Thymus (tissue), 11 donors: ENCODE data around the gene HOXA7. TPM values are rescaled to one million over a fixed set of nuclear protein-coding genes. Genes with fewer than 3 reads are reported as not detected.

Experiments
- DNase-seq, 9 donors: peaks; one replicate each; pipeline ENCODE4 v3.0.0-alpha.2; 2013; ENCODE audit warnings: low spot score in 9 of 9, low read depth in 6 of 9, missing footprints in 1 of 9
- H3K27ac ChIP-seq, 2 donors: one replicate each; pipeline ENCODE4 v1.5.1; 2013; ENCODE audit warnings: control low read depth in 1 of 2, low read depth in 1 of 2, low read length in 1 of 2, mild to moderate bottlenecking in 1 of 2, moderate library complexity in 1 of 2
- H3K27me3 ChIP-seq, 2 donors: one replicate each; pipeline ENCODE4 v1.5.1; 2013; ENCODE audit warnings: low read length in 1 of 2; ENCODE audit not compliant: control insufficient read depth in 2 of 2, insufficient read depth in 1 of 2
- H3K36me3 ChIP-seq, 2 donors: one replicate each; pipeline ENCODE4 v1.5.1; 2013; ENCODE audit warnings: low read length in 1 of 2, mild to moderate bottlenecking in 1 of 2, moderate library complexity in 1 of 2; ENCODE audit not compliant: control insufficient read depth in 2 of 2, insufficient read depth in 2 of 2
- H3K4me1 ChIP-seq, 2 donors: one replicate each; pipeline ENCODE4 v1.5.1; 2013; ENCODE audit warnings: low read length in 2 of 2; ENCODE audit not compliant: control insufficient read depth in 2 of 2, insufficient read depth in 2 of 2
- H3K4me3 ChIP-seq, 2 donors: one replicate each; pipeline ENCODE4 v1.5.1; 2013; ENCODE audit warnings: low read length in 2 of 2, control low read depth in 1 of 2, mild to moderate bottlenecking in 1 of 2
- H3K9me3 ChIP-seq, 2 donors: one replicate each; pipeline ENCODE4 v1.5.1; 2013; ENCODE audit warnings: low read length in 1 of 2, mild to moderate bottlenecking in 1 of 2; ENCODE audit not compliant: control insufficient read depth in 2 of 2, insufficient read depth in 1 of 2
- WGBS: extraction: QIAGEN DNeasy Blood & Tissue Kit; methylation state at CpG from one replicate; pipeline ENCODE4 v1.1.7; 2013; 5-methylcytosine and 5-hydroxymethylcytosine counted together
- polyA plus RNA-seq: library from polyadenylated mRNA; stranded (reverse); fragments of 200-250 nt; gene quantifications from one replicate; pipeline ENCODE4 v1.2.3, GENCODE V29; 2013
- total RNA-seq: library from RNA; stranded (reverse); fragments of 120-200 nt; gene quantifications from one replicate; pipeline ENCODE4 v1.2.4, GENCODE V29; 2013
- donor health status: healthy.

Gene HOXA7
- total and polyA plus RNA-seq, 2 donors, result 0.41 to 0.57 TPM

DNA sequence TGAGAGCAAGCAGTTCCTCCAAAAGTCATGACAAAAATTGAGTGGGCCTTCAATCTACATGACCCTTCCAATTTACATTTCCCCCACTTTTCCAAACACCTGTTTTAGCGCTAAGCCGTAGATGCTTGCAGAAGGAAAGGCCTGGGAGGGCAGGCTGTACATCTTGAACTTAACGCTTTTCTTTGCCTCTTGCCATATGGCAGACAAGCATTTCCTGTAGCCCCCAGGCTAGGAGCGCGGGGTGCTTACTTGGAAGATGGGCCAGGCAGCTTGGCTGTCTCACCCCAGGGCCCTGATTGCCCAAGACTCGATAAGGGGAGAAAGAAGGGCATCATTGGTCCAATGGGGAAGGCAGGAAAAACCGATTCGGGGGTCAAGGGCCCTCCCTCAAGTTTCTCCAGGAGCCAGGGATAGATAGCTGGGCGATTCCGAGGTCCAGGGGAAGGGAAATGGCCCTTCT lies 15.9 kb upstream of the HOXA7 start:
- H3K4me1 ChIP-seq, result peaks cover 30 to 43% of the 10 kb centered on the region in 2 donors
- H3K27me3 ChIP-seq, result peaks cover 43 to 100% of the 10 kb centered on the region in 2 donors
- WGBS, result 2% methylated on average over 10 of the region's 10 CpGs
- peak overlapping the region in 1 of 2 donors; percentile 73 for H3K4me3 ChIP-seq
- no peak for DNase-seq
- no peak overlapping the region for H3K27ac ChIP-seq
- H3K9me3 ChIP-seq, result peaks cover 0 to 10% of the 10 kb centered on the region in 2 donors
- H3K36me3 ChIP-seq, result no peaks in the 10 kb centered on the region

DNA sequence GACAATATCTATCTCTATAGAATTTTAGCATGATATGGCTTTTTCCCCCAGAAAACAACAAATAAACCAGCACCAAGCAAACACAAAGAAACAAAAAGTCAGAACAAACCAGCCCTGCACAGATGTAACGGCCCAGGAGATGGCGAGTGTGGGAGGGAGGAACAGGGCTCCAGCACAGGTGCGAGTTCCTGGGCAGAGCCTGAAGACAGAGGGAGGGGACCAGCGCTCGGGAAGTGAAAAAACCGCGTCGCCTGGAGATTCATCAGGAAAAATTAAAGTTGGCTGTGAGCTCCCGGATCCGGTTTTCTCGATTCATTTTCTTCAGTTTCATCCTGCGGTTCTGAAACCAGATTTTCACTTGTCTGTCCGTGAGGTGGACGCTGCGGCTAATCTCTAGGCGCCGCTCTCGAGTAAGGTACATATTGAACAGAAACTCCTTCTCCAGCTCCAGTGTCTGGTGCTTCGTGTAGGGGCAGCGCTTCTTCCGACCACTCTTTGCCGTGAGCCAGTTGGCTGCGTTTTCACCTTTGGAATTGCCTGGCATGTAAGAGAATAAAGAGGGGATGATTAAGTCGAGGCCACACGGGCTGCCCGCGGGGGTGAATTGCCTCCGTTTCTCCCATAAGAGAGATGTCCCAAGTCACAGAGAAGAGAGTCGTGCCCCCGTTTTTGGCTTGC lies 15.3 kb upstream of the HOXA7 start:
- WGBS, result 2% methylated on average over 30 of the region's 30 CpGs
- H3K9me3 ChIP-seq, result peaks cover 0 to 14% of the 10 kb centered on the region in 2 donors
- H3K36me3 ChIP-seq, result no peaks in the 10 kb centered on the region
- H3K27ac ChIP-seq, result peak overlapping the region in 1 of 2 donors; percentile 9
- peak overlapping the region in 1 of 2 donors; percentile 73 for H3K4me3 ChIP-seq
- peaks cover 35 to 48% of the 10 kb centered on the region in 2 donors for H3K4me1 ChIP-seq
- H3K27me3 ChIP-seq, result peaks cover 43 to 100% of the 10 kb centered on the region in 2 donors
- no peak for DNase-seq

DNA sequence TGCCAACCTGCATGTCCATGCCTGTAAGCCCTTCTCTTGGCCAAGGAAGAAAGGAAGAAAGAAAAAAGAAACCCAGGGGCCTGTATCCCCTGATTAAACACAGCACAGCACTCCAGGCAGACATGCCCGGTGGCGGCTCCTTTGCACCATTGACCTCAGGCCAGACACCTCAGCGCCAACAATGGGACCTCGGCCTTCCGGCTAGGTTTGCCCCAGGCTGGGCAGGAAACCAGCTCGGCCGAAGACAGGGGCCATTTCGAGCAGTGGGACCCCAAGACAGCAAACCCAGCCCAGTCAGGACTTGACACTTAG lies 14.8 kb upstream of the HOXA7 start:
- H3K4me1 ChIP-seq, result peaks cover 40 to 53% of the 10 kb centered on the region in 2 donors
- peaks cover 47 to 100% of the 10 kb centered on the region in 2 donors for H3K27me3 ChIP-seq
- peak overlapping the region in 1 of 2 donors; percentile 9 for H3K27ac ChIP-seq
- H3K9me3 ChIP-seq, result peaks cover 0 to 19% of the 10 kb centered on the region in 2 donors
- DNase-seq, result no peak
- peak overlapping the region in 1 of 2 donors; percentile 73 for H3K4me3 ChIP-seq
- WGBS, result 5% methylated on average over 8 of the region's 8 CpGs
- no peaks in the 10 kb centered on the region for H3K36me3 ChIP-seq

DNA sequence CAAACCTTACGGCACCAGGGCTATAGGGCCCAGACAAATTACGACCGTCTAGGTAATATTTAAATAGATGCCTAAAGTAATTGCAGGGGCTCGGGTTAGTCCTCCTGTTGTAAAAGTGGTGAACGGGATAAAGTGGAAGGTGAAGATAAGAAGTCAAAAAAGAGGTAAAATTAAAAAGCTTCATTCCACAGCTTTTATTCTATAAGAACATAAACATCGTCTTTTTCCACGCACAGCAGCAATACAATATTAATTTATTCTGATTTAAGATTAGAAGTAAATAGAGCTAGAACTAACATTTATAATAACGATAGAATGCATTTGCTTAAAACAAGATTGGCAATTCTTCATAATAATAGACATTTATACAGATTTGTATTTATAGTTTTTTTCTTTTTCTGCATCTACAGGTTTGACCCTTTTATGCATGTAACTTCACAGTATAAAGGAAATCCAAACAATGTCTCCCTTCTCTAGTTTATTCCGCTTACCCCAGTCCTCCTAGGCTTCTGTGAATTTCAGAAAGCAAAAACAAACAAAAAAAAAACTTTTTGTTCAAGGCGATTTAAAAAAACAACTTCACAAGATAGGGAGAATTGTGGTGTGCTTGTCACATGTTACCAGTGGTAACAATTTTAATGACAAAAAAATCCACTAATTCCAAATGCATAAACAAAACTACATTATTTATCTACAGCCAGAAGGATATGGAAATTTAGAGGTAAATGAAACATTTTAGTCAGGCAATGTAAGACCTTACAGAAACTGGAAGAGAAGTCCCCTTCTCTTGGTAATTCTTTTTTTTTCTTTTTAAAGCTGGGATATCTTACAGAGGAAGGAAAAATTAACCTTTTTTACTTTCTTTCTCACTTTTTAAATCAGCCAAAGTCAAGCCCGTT lies 14.2 kb upstream of the HOXA7 start:
- peaks cover 0 to 22% of the 10 kb centered on the region in 2 donors for H3K9me3 ChIP-seq
- WGBS, result 25% methylated on average over 11 of the region's 11 CpGs
- H3K27ac ChIP-seq, result no peak overlapping the region
- peaks cover 50 to 100% of the 10 kb centered on the region in 2 donors for H3K27me3 ChIP-seq
- H3K4me1 ChIP-seq, result peaks cover 46 to 59% of the 10 kb centered on the region in 2 donors
- DNase-seq, result no peak
- peak overlapping the region in 1 of 2 donors; percentile 73 for H3K4me3 ChIP-seq
- no peaks in the 10 kb centered on the region for H3K36me3 ChIP-seq

DNA sequence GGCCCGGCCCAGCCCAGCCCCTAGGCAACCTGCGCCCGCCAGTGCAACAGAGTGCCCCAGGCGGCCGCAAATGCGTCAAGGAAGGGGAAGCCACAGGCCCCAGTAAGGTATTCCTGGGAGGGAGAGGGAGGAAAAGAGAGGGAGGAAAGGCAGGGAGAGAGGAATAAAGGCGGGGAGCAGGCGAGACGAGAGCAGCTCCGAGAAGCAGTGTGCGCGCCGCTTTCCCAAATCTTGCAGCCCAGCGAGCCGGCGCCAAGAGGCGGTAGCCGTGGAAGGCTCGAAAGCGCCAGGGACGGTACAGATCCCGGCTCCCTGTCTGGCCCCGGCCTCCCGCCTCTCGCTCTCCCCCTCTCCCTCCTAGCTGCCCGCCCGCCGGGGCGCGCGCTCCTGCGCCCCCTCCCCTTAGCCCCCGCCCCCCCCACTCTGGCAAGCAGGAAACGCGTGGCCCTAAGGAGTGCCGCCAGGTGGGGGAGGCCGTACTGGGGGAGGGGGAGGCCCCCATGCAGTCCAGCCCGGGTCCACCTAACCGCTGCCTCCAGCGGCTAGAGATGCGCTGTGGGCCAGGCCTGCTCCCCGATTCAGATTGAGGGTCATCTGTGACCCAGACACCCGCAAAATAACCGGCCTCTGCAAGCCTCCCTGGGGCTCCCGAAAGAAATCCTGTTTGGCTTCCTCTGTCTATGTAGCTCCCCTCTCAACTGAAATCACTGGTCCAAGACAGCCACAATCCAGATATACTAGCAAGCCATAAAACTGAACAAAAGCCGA lies 13.4 kb upstream of the HOXA7 start:
- Histone ChIP-seq H3K27ac (no peak overlapping the region), H3K4me3 (peak overlapping the region; percentile 39 to 54), H3K27me3 (peaks cover 46 to 100% of the 10 kb centered on the region in 2 donors), H3K4me1 (peaks cover 52 to 65% of the 10 kb centered on the region in 2 donors), H3K36me3 (no peaks in the 10 kb centered on the region), H3K9me3 (peaks cover 0 to 22% of the 10 kb centered on the region in 2 donors)
- no peak for DNase-seq
- under 1% methylated on average over 46 of the region's 46 CpGs for WGBS

DNA sequence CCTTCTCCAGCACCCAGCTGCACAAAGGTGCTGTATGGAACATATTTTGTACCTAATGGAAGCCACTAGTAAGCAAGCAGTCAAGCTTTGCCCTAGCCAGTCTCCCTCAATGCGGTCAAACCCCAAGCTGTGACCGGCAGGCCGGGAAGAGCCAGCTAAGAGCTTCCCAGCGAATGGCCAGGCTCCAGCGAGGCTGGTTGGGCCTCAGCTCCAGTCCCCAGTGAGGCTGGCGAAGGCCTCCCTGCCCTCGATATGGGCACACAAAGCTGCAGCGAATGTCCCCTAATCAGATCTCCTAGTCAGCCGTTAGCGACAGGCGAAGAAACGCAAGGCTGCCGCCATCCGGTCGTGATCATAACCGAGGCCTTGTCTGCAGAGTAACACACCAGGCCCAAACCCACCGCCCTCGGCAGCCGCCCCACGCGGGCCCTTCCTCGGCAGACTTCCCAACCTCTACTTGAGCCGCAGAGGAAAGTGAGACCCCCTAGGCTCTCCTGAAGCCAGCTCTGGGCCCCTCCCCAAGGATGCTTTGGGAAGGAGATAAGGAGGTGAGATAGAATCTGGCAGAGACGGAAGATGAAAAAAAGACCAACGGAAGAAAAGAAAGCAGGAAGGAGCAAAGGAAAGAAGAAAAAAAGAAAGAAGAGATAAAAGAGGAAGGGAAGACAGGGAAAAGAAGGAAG lies 11.9 kb upstream of the HOXA7 start:
- H3K27me3 ChIP-seq, result peaks cover 47 to 100% of the 10 kb centered on the region in 2 donors
- WGBS, result 2% methylated on average over 25 of the region's 25 CpGs

DNA sequence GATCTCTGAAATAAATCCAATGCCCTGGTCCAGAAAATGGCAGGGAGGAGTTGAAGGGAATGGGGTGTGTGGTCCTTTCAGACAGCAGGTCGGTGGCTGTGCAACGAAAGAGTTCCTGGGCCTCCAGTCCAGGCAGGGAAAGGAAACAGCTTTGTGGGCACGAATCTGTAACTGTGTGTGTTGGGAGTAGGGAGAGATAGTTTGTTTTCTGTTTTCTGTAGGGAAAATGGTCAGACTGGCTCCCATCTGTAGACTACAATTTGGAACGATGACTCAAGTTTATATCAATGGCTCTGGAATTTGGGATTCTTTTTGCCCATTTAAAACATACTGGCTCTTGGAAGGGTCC lies 11.4 kb upstream of the HOXA7 start:
- 7% methylated on average over 4 of the region's 4 CpGs for WGBS
- peaks cover 0 to 3% of the 10 kb centered on the region in 2 donors for H3K36me3 ChIP-seq
- H3K4me1 ChIP-seq, result peaks cover 44 to 69% of the 10 kb centered on the region in 2 donors
- peak overlapping the region; percentile 39 to 54 for H3K4me3 ChIP-seq
- DNase-seq, result no peak
- peaks cover 48 to 100% of the 10 kb centered on the region in 2 donors for H3K27me3 ChIP-seq
- peaks cover 0 to 20% of the 10 kb centered on the region in 2 donors for H3K9me3 ChIP-seq
- H3K27ac ChIP-seq, result peak overlapping the region in 1 of 2 donors; percentile 60

More for the DNA sequence above, 11.9 kb upstream of the HOXA7 start:
- H3K9me3 ChIP-seq, result peaks cover 0 to 20% of the 10 kb centered on the region in 2 donors
- peaks cover 48 to 70% of the 10 kb centered on the region in 2 donors for H3K4me1 ChIP-seq
- H3K36me3 ChIP-seq, result peaks cover 0 to 2% of the 10 kb centered on the region in 2 donors
- peak overlapping the region; percentile 19 to 60 for H3K27ac ChIP-seq
- peak overlapping the region; percentile 39 to 54 for H3K4me3 ChIP-seq
- DNase-seq, result peak in 2 of 9 donors; percentile 55 to 81
